KG1 (cell line): Measurements from ENCODE around the gene CXCL17.
A peak's percentile ranks its signal among the peaks of the same experiment; 100 is the strongest.
"Not testable (repeated sequence)": the region's sequence is repeated elsewhere in the genome, so short reads cannot be mapped to it uniquely, and the experiment has no call there.

Experiments used
- DNase-seq: peaks from one replicate; lab custom pipeline; 2025; lab: John Stamatoyannopoulos, UW

The CXCL17 gene

GRCh38 chr19:42442833-42443232 is at the start of gene CXCL17:
CXCL17 (minus strand) TSS chr19:42442946; CDS start chr19:42442832, 114 bp downstream.
- no peak for DNase-seq

GRCh38 chr19:42488783-42489521 is 46.2 kb upstream of the CXCL17 start:
- DNase-seq, result no peak

- DNase-seq, result no peak
Observed at GRCh38 chr19:42487798-42488178, 45.0 kb upstream of the CXCL17 start.

GRCh38 chr19:42487032-42487797 is 44.5 kb upstream of the CXCL17 start:
- DNase-seq, result no peak

GRCh38 chr19:42485036-42485435 is 42.3 kb upstream of the CXCL17 start:
- DNase-seq, result not testable (repeated sequence)

GRCh38 chr19:42480335-42481095 is 37.8 kb upstream of the CXCL17 start:
- DNase-seq, result no peak

- no peak for DNase-seq
Observed at GRCh38 chr19:42479736-42480135, 37.0 kb upstream of the CXCL17 start.

GRCh38 chr19:42478765-42479311 is 36.1 kb upstream of the CXCL17 start:
- no peak for DNase-seq

GRCh38 chr19:42477933-42478332 is 35.2 kb upstream of the CXCL17 start:
- DNase-seq, result no peak

- DNase-seq, result no peak
Observed at GRCh38 chr19:42477117-42477516, 34.4 kb upstream of the CXCL17 start.

GRCh38 chr19:42475366-42475765 is 32.6 kb upstream of the CXCL17 start:
- no peak for DNase-seq

- DNase-seq, result no peak
Observed at GRCh38 chr19:42474743-42475142, 32.0 kb upstream of the CXCL17 start.

- DNase-seq, result no peak
Observed at GRCh38 chr19:42473686-42474085, 30.9 kb upstream of the CXCL17 start.

GRCh38 chr19:42472402-42473147 is 29.8 kb upstream of the CXCL17 start:
- no peak for DNase-seq

GRCh38 chr19:42471554-42472249 is 29.0 kb upstream of the CXCL17 start:
- DNase-seq, result no peak

- peak; percentile 26 for DNase-seq
Observed at GRCh38 chr19:42469311-42470235, 26.8 kb upstream of the CXCL17 start.

- DNase-seq, result no peak
Observed at GRCh38 chr19:42468273-42468796, 25.6 kb upstream of the CXCL17 start.

- DNase-seq, result peak; percentile 18
Observed at GRCh38 chr19:42467183-42467760, 24.5 kb upstream of the CXCL17 start.

GRCh38 chr19:42466521-42467182 is 23.9 kb upstream of the CXCL17 start:
- no peak for DNase-seq
